IMR-90 (cell line): Measurements from ENCODE around the gene ZNF155. TPM values are rescaled to one million over a fixed set of nuclear protein-coding genes. Genes with fewer than 3 reads are reported as not detected.
A peak's percentile ranks its signal among the peaks of the same experiment; 100 is the strongest.

Source experiments
- ATAC-seq: fragments of 200-7000 bp; cut with Tn5 transposase; 2 replicates; pipeline ENCODE4 v1.9.1; 2020; ENCODE audit warnings: low read depth, mild to moderate bottlenecking, moderate library complexity
- BruUV-seq: library from RNA; stranded (reverse); fragments of 400-500 nt; replicated peaks from 2 replicates; lab custom pipeline; 2021; lab: Mats Ljungman, UMichigan
- CTCF ChIA-PET: fragments of 300-600 bp; formaldehyde crosslinking; extraction: SDS; loops from one replicate; lab custom pipeline; 2021; ENCODE audit warnings: antibody characterized with exemption; lab: Yijun Ruan, JAX
- POLR2A ChIA-PET: fragments of 300-600 bp; sonication (Branson Sonifier 250); formaldehyde crosslinking; loops from one replicate; lab custom pipeline; 2022; ENCODE audit warnings: antibody characterized with exemption; ENCODE audit not compliant: unreplicated experiment; lab: Charles Lee
- DNase-seq: peaks from one replicate; pipeline ENCODE4 v3.0.0; 2013
- H2AFZ ChIP-seq: replicated peaks from 2 replicates; pipeline ENCODE3; 2013; ENCODE audit warnings: low read length, mild to moderate bottlenecking; ENCODE audit not compliant: poor library complexity
- H2AK5ac ChIP-seq: 2 replicates; pipeline ENCODE4 v1.6.1; 2013; ENCODE audit warnings: low read depth, low read length, inconsistent platforms
- H2AK9ac ChIP-seq: replicated peaks from 2 replicates; pipeline ENCODE3; 2013; ENCODE audit warnings: mild to moderate bottlenecking, low read depth, low read length, moderate library complexity; ENCODE audit not compliant: poor library complexity
- H2BK120ac ChIP-seq: 2 replicates; pipeline ENCODE4 v1.6.1; 2013; ENCODE audit warnings: low read depth, low read length, inconsistent platforms
- H2BK15ac ChIP-seq: 3 replicates; pipeline ENCODE4 v1.6.1; 2013; ENCODE audit warnings: low read depth, low read length, inconsistent platforms
- H2BK20ac ChIP-seq: 2 replicates; pipeline ENCODE4 v1.6.1; 2013; ENCODE audit warnings: low read depth, mild to moderate bottlenecking, inconsistent platforms, low read length, moderate library complexity
- H2BK5ac ChIP-seq: 2 replicates; pipeline ENCODE4 v1.6.1; 2013; ENCODE audit warnings: mild to moderate bottlenecking, low read depth, low read length, inconsistent platforms; ENCODE audit not compliant: poor library complexity, severe bottlenecking
- H3K14ac ChIP-seq: replicated peaks from 2 replicates; pipeline ENCODE4 v1.6.1; 2013; ENCODE audit warnings: low read depth, low read length, inconsistent platforms
- H3K18ac ChIP-seq: 2 replicates; pipeline ENCODE4 v1.6.1; 2013; ENCODE audit warnings: low read depth, low read length, control low read depth
- H3K23ac ChIP-seq: 2 replicates; pipeline ENCODE4 v1.6.1; 2013; ENCODE audit warnings: low read depth, low read length, inconsistent platforms
- H3K27ac ChIP-seq: 2 replicates; pipeline ENCODE4 v1.5.1; 2013; ENCODE audit warnings: mild to moderate bottlenecking, control low read depth, low read length; ENCODE audit not compliant: insufficient read depth
- H3K27me3 ChIP-seq: 2 replicates; pipeline ENCODE4 v1.6.1; 2013; ENCODE audit warnings: low read length; ENCODE audit not compliant: control insufficient read depth, insufficient read depth
- H3K36me3 ChIP-seq: 2 replicates; pipeline ENCODE4 v1.6.1; 2013; ENCODE audit warnings: low read length, mixed read lengths; ENCODE audit not compliant: control insufficient read depth, insufficient read depth
- H3K4ac ChIP-seq: 2 replicates; pipeline ENCODE4 v1.6.1; 2013; ENCODE audit warnings: low read depth, low read length, inconsistent platforms
- H3K4me1 ChIP-seq: 2 replicates; pipeline ENCODE4 v1.6.1; 2013; ENCODE audit warnings: low read length, mixed read lengths; ENCODE audit not compliant: control insufficient read depth, insufficient read depth
- H3K4me2 ChIP-seq: 2 replicates; pipeline ENCODE4 v1.6.1; 2013; ENCODE audit warnings: low read depth, mild to moderate bottlenecking, control low read depth, low read length, moderate library complexity
- H3K4me3 ChIP-seq: 2 replicates; pipeline ENCODE4 v1.5.1; 2013; ENCODE audit warnings: low read depth, mild to moderate bottlenecking, control low read depth, low read length, moderate library complexity; ENCODE audit not compliant: insufficient read depth
- H3K56ac ChIP-seq: 2 replicates; pipeline ENCODE4 v1.6.1; 2013; ENCODE audit warnings: low read length, inconsistent platforms; ENCODE audit not compliant: insufficient read depth; ENCODE audit errors: extremely low read depth
- H3K79me1 ChIP-seq, 2 experiments: 2 replicates each; pipeline ENCODE4 v1.6.1; 2013; ENCODE audit warnings: low read length in 2 of 2, inconsistent platforms in 1 of 2, low read depth in 1 of 2
- H3K9ac ChIP-seq: 2 replicates; pipeline ENCODE4 v1.6.1; 2013; ENCODE audit warnings: low read depth, low read length, control low read depth
- H3K9me1 ChIP-seq: 2 replicates; pipeline ENCODE4 v1.6.1; 2013; ENCODE audit warnings: low read length, inconsistent platforms; ENCODE audit not compliant: insufficient read depth
- H3K9me3 ChIP-seq: 2 replicates; pipeline ENCODE4 v1.6.1; 2013; ENCODE audit warnings: low read length; ENCODE audit not compliant: control insufficient read depth, insufficient read depth
- H4K20me1 ChIP-seq: 2 replicates; pipeline ENCODE4 v1.6.1; 2013; ENCODE audit warnings: low read length, inconsistent platforms; ENCODE audit not compliant: insufficient read depth
- H4K5ac ChIP-seq: 2 replicates; pipeline ENCODE4 v1.6.1; 2013; ENCODE audit warnings: mild to moderate bottlenecking, low read depth, low read length, control low read depth
- H4K8ac ChIP-seq, 2 experiments: 2 replicates each; pipeline ENCODE4 v1.6.1; 2013; ENCODE audit warnings: low read depth in 2 of 2, low read length in 2 of 2, control low read depth in 1 of 2, inconsistent platforms in 1 of 2
- H4K91ac ChIP-seq: 2 replicates; pipeline ENCODE4 v1.6.1; 2013; ENCODE audit warnings: low read depth, low read length, inconsistent platforms; ENCODE audit not compliant: insufficient read depth
- CEBPB ChIP-seq: IDR thresholded peaks from 2 replicates; pipeline ENCODE4 v1.6.1; 2012; ENCODE audit warnings: low read depth, low read length, improper control_type of control experiment
- MAFK ChIP-seq: IDR thresholded peaks from 2 replicates; pipeline ENCODE4 v1.6.1; 2012; ENCODE audit warnings: low read depth, low read length, improper control_type of control experiment
- POLR2A ChIP-seq: IDR thresholded peaks from 2 replicates; pipeline ENCODE4 v1.6.1; 2012; ENCODE audit warnings: mild to moderate bottlenecking, low read depth, low read length
- RCOR1 ChIP-seq: IDR thresholded peaks from 2 replicates; pipeline ENCODE4 v1.6.1; 2012; ENCODE audit warnings: mild to moderate bottlenecking, low read length, improper control_type of control experiment; ENCODE audit not compliant: insufficient replicate concordance
- RFX5 ChIP-seq: IDR thresholded peaks from 2 replicates; pipeline ENCODE4 v1.8.0; 2012; ENCODE audit warnings: low read depth, mild to moderate bottlenecking, low read length, moderate library complexity
- USF2 ChIP-seq: fragments of 150-350 bp; IDR thresholded peaks from 2 replicates; pipeline ENCODE4 v1.6.1; 2017; ENCODE audit warnings: mild to moderate bottlenecking, antibody characterized with exemption, low read length, low read depth
- whole genome bisulfite sequencing, 2 experiments: methylation state at CpG; one replicate each; pipeline versions ENCODE4 v1.1.5 to v1.1.7; 2013; ENCODE audit warnings: missing lambda C conversion rate in 2 of 2; ENCODE audit not compliant: insufficient read length in 1 of 2; ENCODE audit errors: extremely low coverage in 2 of 2; 5-methylcytosine and 5-hydroxymethylcytosine counted together
- dilution Hi-C: fragments of 300-500 bp; cut with HindIII; formaldehyde crosslinking; loops from one replicate; pipeline ENCODE4 v1.14.3; 2018; ENCODE audit warnings: low sequenced_read_pairs; ENCODE audit not compliant: unreplicated experiment
- in situ Hi-C: fragments of 300-500 bp; cut with MboI; formaldehyde crosslinking; loops from 3 replicates; pipeline ENCODE4 v1.14.3; 2019; ENCODE audit warnings: low sequenced_read_pairs, inconsistent platforms, mixed read lengths
- intact Hi-C: fragments of 100-400 bp; cut with micrococcal nuclease; formaldehyde crosslinking; loops from 2 replicates; pipeline ENCODE4 v1.10.0; 2022
- polyA plus RNA-seq, 3 experiments: library from polyadenylated mRNA; depleted of rRNA; stranded (reverse); fragments of >200 nt; gene quantifications; 2 replicates each; pipeline ENCODE4 v1.2.3, GENCODE V29; 2012; ENCODE audit warnings: low replicate concordance in 1 of 3
- total RNA-seq: library from RNA; depleted of rRNA; stranded (reverse); fragments of >200 nt; gene quantifications from 2 replicates; pipeline ENCODE4 v1.2.3, GENCODE V29; 2012

ZNF155 gene
- total and polyA plus RNA-seq, 2 of the 4 experiments (the other 2 are of a cell fraction): 3.5 to 9.0 TPM

- Histone ChIP-seq H4K91ac (peak overlapping the region; percentile 90; the same call in 1 of the 2 replicates), H3K4me2 (peak overlapping the region; percentile 67), H3K4ac (peak overlapping the region; percentile 90), H2AFZ (peak overlapping the region; percentile 99), H2BK5ac (peak overlapping the region; percentile 74), H3K9ac (peak overlapping the region; percentile 87), H3K18ac (peak overlapping the region; percentile 58; the same call in 1 of the 2 replicates), H3K4me1 (peaks cover 2% of the 10 kb centered on the region; the same call in 1 of the 2 replicates), H2AK9ac (peak overlapping the region; percentile 33), H3K14ac (peak overlapping the region; percentile 91), H2BK15ac (0 out of 3 replicates have a peak overlapping the region, but pooled peaks have one; percentile 57), H3K36me3 (peaks cover under 1% of the 10 kb centered on the region; the same call in 1 of the 2 replicates), H3K9me3 (peaks cover 3% of the 10 kb centered on the region; the same call in 1 of the 2 replicates), H2AK5ac (no peak overlapping the region), H2BK20ac (no peak overlapping the region), H4K8ac (peak overlapping the region; percentile 82 to 99), H4K20me1 (no peaks in the 10 kb centered on the region), H4K5ac (peak overlapping the region; percentile 85), H3K23ac (0 out of 2 replicates have a peak overlapping the region, but pooled peaks have one; percentile 85), H3K9me1 (no peaks in the 10 kb centered on the region), H2BK120ac (no peak overlapping the region), H3K27ac (peak overlapping the region; percentile 70), H3K27me3 (no peaks in the 10 kb centered on the region), H3K79me1 (peaks cover 3 to 19% of the 10 kb centered on the region in 2 experiments), H3K4me3 (peak overlapping the region; percentile 68), H3K56ac (peak overlapping the region; percentile 79; the same call in 1 of the 2 replicates)
- CTCF ChIA-PET: no interaction called here
- POLR2A ChIA-PET: no interaction called here
- no peak for TF ChIP-seq RCOR1
- TF ChIP-seq MAFK: no peak
- TF ChIP-seq CEBPB: no peak
- no peak for TF ChIP-seq POLR2A
- TF ChIP-seq RFX5: no peak
- TF ChIP-seq USF2: no peak
- ATAC-seq: peak; percentile 3; the same call in 1 of the 2 replicates
- in situ Hi-C loops (no loop called here), intact Hi-C loops (loop anchor here (2.0 kb wide), 1 partner anchor 67 kb away; the partner anchor contains the start of gene ZNF45), dilution Hi-C loops (no loop called here)
- BruUV-seq: no TSS peak
- no CpG with 5 or more reads among the region's 8 CpGs for WGBS, 2 experiments
- DNase-seq: peak; percentile 11
Observed at GRCh38 chr19:44002212-44002565, 18.2 kb downstream of the ZNF155 start.
